Ishikawa (cell line): ENCODE data around the gene PCSK4.

Experiments used
- CEBPB ChIP-seq: IDR thresholded peaks from 2 replicates; pipeline ENCODE4 v1.6.1; 2012
- EP300 ChIP-seq: IDR thresholded peaks from 2 replicates; pipeline ENCODE4 v1.6.1; 2012; ENCODE audit warnings: borderline replicate concordance
- RAD21 ChIP-seq: IDR thresholded peaks from 2 replicates; pipeline ENCODE4 v1.6.1; 2012; ENCODE audit warnings: low read depth
- YY1 ChIP-seq: IDR thresholded peaks from 2 replicates; pipeline ENCODE4 v1.6.1; 2012; ENCODE audit warnings: low read depth

DNA sequence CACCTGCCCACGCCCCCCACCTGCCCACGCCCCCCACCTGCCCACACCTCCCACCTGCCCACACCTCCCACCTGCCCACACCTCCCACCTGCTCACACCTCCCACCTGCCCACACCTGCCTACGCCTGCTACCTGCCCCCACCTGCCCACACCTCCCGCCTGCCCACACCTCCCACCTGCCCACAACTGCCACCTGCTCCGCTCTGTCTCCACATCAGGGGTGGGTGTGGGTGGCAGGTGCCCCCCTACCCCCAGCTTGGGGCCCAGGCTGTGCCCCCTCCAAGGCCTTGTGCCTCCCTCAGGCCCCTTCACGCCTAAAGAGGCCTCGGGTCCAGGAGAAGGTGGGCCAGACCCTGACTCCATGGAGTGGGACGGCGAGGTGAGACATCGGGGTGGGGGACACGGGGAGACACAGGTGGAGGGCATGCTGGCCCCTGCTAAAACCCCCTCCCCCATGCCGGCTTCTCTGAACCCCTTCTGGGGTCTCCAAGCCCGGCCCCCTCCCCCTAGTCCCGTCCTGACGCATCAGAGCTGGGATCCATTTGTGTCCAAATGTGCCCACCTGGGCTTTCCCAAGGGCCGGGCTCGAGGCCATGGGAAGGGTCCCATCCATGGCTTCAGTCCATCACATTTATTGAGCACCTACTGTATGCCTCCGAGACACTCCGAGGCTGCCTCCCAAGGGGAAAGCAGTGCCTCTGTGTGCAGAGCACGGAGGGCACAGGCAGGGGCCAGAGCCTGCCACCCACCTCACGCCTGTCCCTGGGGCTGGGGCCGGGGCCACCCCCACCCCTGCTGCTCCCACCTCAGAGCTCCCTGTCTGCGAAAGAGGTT, 38.7 kb upstream of the PCSK4 start:
- TF ChIP-seq RAD21 (no peak), CEBPB (no peak), YY1 (no peak), EP300 (no peak)
